NCI-H1105 (cell line): ENCODE results near the gene BBOF1.
"Not testable (repeated sequence)": the region's sequence is repeated elsewhere in the genome, so short reads cannot be mapped to it uniquely, and the experiment has no call there.

Experiments used
- DNase-seq: peaks from one replicate; lab custom pipeline; 2025; lab: John Stamatoyannopoulos, UW

The BBOF1 gene

GRCh38 chr14:74018586-74019407, at the start of gene BBOF1, which contains the start of gene ENTPD5:
BBOF1 (plus strand) TSS chr14:74019349; CDS start chr14:74019479, 130 bp downstream.
ENTPD5 (minus strand) TSS chr14:74019288; CDS start chr14:73988102, 31,186 bp downstream.
- DNase-seq = peak; percentile 83

GRCh38 chr14:73973497-73973896, 45.7 kb upstream of the BBOF1 start:
- DNase-seq = peak; percentile 17

- DNase-seq = no peak
These were observed 43.0 kb upstream of the BBOF1 start for GRCh38 chr14:73976125-73976524.

GRCh38 chr14:73977896-73978295, 41.3 kb upstream of the BBOF1 start:
- no peak for DNase-seq

GRCh38 chr14:73988065-73988464, 31.1 kb upstream of the BBOF1 start:
- no peak for DNase-seq

- DNase-seq = not testable (repeated sequence)
These were observed 30.5 kb upstream of the BBOF1 start for GRCh38 chr14:73988656-73989055.

GRCh38 chr14:73991092-73991491, 28.1 kb upstream of the BBOF1 start:
- DNase-seq = no peak

GRCh38 chr14:73994926-73995325, 24.2 kb upstream of the BBOF1 start:
- not testable (repeated sequence) for DNase-seq

GRCh38 chr14:73995977-73996378, 23.2 kb upstream of the BBOF1 start:
- DNase-seq = no peak

- DNase-seq = no peak
These were observed 22.4 kb upstream of the BBOF1 start for GRCh38 chr14:73996731-73997107.

- DNase-seq = no peak
These were observed 21.8 kb upstream of the BBOF1 start for GRCh38 chr14:73997108-73997943.

- DNase-seq = no peak
These were observed 21.2 kb upstream of the BBOF1 start for GRCh38 chr14:73997944-73998447.

- no peak for DNase-seq
These were observed 20.4 kb upstream of the BBOF1 start for GRCh38 chr14:73998726-73999125.

- DNase-seq = not testable (repeated sequence)
These were observed 13.5 kb upstream of the BBOF1 start for GRCh38 chr14:74005664-74006063.

- no peak for DNase-seq
These were observed 10.2 kb upstream of the BBOF1 start for GRCh38 chr14:74008843-74009499.

- no peak for DNase-seq
These were observed 4.8 kb upstream of the BBOF1 start for GRCh38 chr14:74014299-74014698.

GRCh38 chr14:74015176-74015575, 4.0 kb upstream of the BBOF1 start:
- DNase-seq = no peak

GRCh38 chr14:74015963-74016362, 3.2 kb upstream of the BBOF1 start:
- DNase-seq = no peak

- no peak for DNase-seq
These were observed 969 bp upstream of the BBOF1 start for GRCh38 chr14:74018174-74018585.

GRCh38 chr14:74019408-74020137, 424 bp downstream of the BBOF1 start:
- no peak for DNase-seq

GRCh38 chr14:74022346-74022745, 3.2 kb downstream of the BBOF1 start:
- DNase-seq = no peak
